ENCODE measurements around the gene NRF1.

- TF ChIP-seq, protein P1, sequence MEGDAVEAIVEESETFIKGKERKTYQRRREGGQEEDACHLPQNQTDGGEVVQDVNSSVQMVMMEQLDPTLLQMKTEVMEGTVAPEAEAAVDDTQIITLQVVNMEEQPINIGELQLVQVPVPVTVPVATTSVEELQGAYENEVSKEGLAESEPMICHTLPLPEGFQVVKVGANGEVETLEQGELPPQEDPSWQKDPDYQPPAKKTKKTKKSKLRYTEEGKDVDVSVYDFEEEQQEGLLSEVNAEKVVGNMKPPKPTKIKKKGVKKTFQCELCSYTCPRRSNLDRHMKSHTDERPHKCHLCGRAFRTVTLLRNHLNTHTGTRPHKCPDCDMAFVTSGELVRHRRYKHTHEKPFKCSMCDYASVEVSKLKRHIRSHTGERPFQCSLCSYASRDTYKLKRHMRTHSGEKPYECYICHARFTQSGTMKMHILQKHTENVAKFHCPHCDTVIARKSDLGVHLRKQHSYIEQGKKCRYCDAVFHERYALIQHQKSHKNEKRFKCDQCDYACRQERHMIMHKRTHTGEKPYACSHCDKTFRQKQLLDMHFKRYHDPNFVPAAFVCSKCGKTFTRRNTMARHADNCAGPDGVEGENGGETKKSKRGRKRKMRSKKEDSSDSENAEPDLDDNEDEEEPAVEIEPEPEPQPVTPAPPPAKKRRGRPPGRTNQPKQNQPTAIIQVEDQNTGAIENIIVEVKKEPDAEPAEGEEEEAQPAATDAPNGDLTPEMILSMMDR (conservative IDR thresholded peaks at IDR 0.05): no peak
- TF ChIP-seq ZFX (IDR thresholded peaks at IDR 0.05): no peak
Observed at GRCh38 chr7:129642871-129643549, 31.5 kb downstream of the NRF1 start.
